CD14-positive monocyte (primary cell): ENCODE data around the gene TACC2. TPM values are rescaled to one million over a fixed set of nuclear protein-coding genes. Genes with fewer than 3 reads are reported as not detected.

Experiments
- DNase-seq, 3 donors: peaks; one replicate each; pipeline ENCODE4 v3.0.0-alpha.2; 2011 to 2022
- H2AFZ ChIP-seq: 2 replicates; pipeline ENCODE4 v1.6.0; 2012; ENCODE audit warnings: mild to moderate bottlenecking, low read depth, low read length, inconsistent platforms; ENCODE audit not compliant: insufficient read depth, poor library complexity, severe bottlenecking
- H3K27ac ChIP-seq, 2 donors: 1 replicate in 1 of 2; 2 replicates in 1 of 2; pipeline ENCODE4 v1.5.1; 2012 to 2013; ENCODE audit warnings: low read length in 2 of 2, control low read depth in 1 of 2, inconsistent platforms in 1 of 2, low read depth in 1 of 2, mild to moderate bottlenecking in 1 of 2
- H3K27me3 ChIP-seq, 2 donors: one replicate each; pipeline versions ENCODE4 v1.6.0 to v1.6.1; 2011 to 2013; ENCODE audit warnings: low read length in 2 of 2; ENCODE audit not compliant: control insufficient read depth in 2 of 2, insufficient read depth in 2 of 2
- H3K36me3 ChIP-seq, 2 donors: replicated peaks in 1 of 2; 1 replicate in 1 of 2; 2 replicates in 1 of 2; pipeline versions ENCODE4 v1.5.1 to v1.6.1; 2012 to 2013; ENCODE audit warnings: low read length in 2 of 2, control low read depth in 1 of 2, inconsistent platforms in 1 of 2, mild to moderate bottlenecking in 1 of 2; ENCODE audit not compliant: insufficient read depth in 2 of 2, control insufficient read depth in 1 of 2
- H3K4me1 ChIP-seq, 2 donors: 1 replicate in 1 of 2; 2 replicates in 1 of 2; pipeline versions ENCODE4 v1.5.1 to v1.6.1; 2012 to 2013; ENCODE audit warnings: low read length in 2 of 2, control low read depth in 1 of 2, inconsistent platforms in 1 of 2, mild to moderate bottlenecking in 1 of 2, moderate library complexity in 1 of 2; ENCODE audit not compliant: insufficient read depth in 2 of 2, control insufficient read depth in 1 of 2
- H3K4me2 ChIP-seq: replicated peaks from 2 replicates; pipeline ENCODE3; 2012; ENCODE audit warnings: low read length, moderate library complexity, mild to moderate bottlenecking; ENCODE audit not compliant: poor library complexity, severe bottlenecking; ENCODE audit errors: extremely low read depth
- H3K4me3 ChIP-seq, 3 experiments: fragments of 200-600 bp in 1 of 3; sonication (generic) in 1 of 3; replicated peaks in 1 of 3; 1 replicate in 2 of 3; 2 replicates in 1 of 3; pipeline ENCODE4 v1.5.1; 2011 to 2013; ENCODE audit warnings: low read length in 3 of 3, mild to moderate bottlenecking in 3 of 3, control low read depth in 2 of 3, low read depth in 2 of 3, inconsistent platforms in 1 of 3, moderate library complexity in 1 of 3
- H3K79me2 ChIP-seq: 2 replicates; pipeline ENCODE4 v1.6.0; 2012; ENCODE audit warnings: mild to moderate bottlenecking, control low read depth, inconsistent platforms, low read length, moderate library complexity; ENCODE audit not compliant: insufficient read depth
- H3K9ac ChIP-seq: 2 replicates; pipeline ENCODE4 v1.6.0; 2017; ENCODE audit warnings: low read length, mild to moderate bottlenecking; ENCODE audit not compliant: insufficient read depth, poor library complexity, severe bottlenecking
- H3K9me3 ChIP-seq, 2 donors: replicated peaks in 1 of 2; 1 replicate in 1 of 2; 2 replicates in 1 of 2; pipeline versions ENCODE4 v1.5.1 to v1.6.1; 2012 to 2013; ENCODE audit warnings: low read length in 2 of 2, control low read depth in 1 of 2; ENCODE audit not compliant: control insufficient read depth in 1 of 2, insufficient read depth in 1 of 2
- H4K20me1 ChIP-seq: 2 replicates; pipeline ENCODE4 v1.6.0; 2012; ENCODE audit warnings: mild to moderate bottlenecking, low read length, control low read depth, moderate library complexity; ENCODE audit not compliant: insufficient read depth
- H3K27ac Mint-ChIP-seq, 7 donors: one replicate each; pipeline ENCODE4 v1.8.0; 2020; ENCODE audit warnings: mild to moderate bottlenecking in 7 of 7, mixed read lengths in 7 of 7, moderate library complexity in 6 of 7, inconsistent platforms in 2 of 7
- H3K27me3 Mint-ChIP-seq, 3 donors: one replicate each; pipeline ENCODE4 v1.8.0; 2021 to 2022; ENCODE audit warnings: low read depth in 3 of 3, mild to moderate bottlenecking in 3 of 3, mixed read lengths in 3 of 3, moderate library complexity in 3 of 3, inconsistent platforms in 1 of 3
- H3K36me3 Mint-ChIP-seq, 2 donors: one replicate each; pipeline ENCODE4 v1.8.0; 2020; ENCODE audit warnings: mixed read lengths in 2 of 2, inconsistent platforms in 1 of 2, mild to moderate bottlenecking in 1 of 2
- H3K4me1 Mint-ChIP-seq: one replicate; pipeline ENCODE4 v1.8.0; 2020; ENCODE audit warnings: mild to moderate bottlenecking, mixed read lengths
- H3K4me3 Mint-ChIP-seq, 2 donors: one replicate each; pipeline ENCODE4 v1.8.0; 2020; ENCODE audit warnings: mild to moderate bottlenecking in 2 of 2, mixed read lengths in 2 of 2, moderate library complexity in 1 of 2
- H3K9me3 Mint-ChIP-seq, 7 donors: one replicate each; pipeline ENCODE4 v1.8.0; 2020 to 2022; ENCODE audit warnings: mixed read lengths in 7 of 7, mild to moderate bottlenecking in 6 of 7, moderate library complexity in 6 of 7, inconsistent platforms in 2 of 7
- CTCF ChIP-seq: fragments of 200-600 bp; IDR thresholded peaks from one replicate; pipeline ENCODE4 v1.8.0; 2022; ENCODE audit warnings: antibody characterized with exemption, mild to moderate bottlenecking
- WGBS: methylation state at CpG from one replicate; pipeline ENCODE4 v1.1.5; 2013; ENCODE audit warnings: missing lambda C conversion rate; ENCODE audit not compliant: insufficient coverage; 5-methylcytosine and 5-hydroxymethylcytosine counted together
- intact Hi-C, 2 donors: fragments of 100-400 bp; cut with micrococcal nuclease; formaldehyde crosslinking; loops; one replicate each; pipeline versions ENCODE4 v1.15.0 to v1.15.1; 2023
- polyA plus RNA-seq, 3 donors: library from polyadenylated mRNA; depleted of rRNA in 1 of 3; unstranded in 2 of 3; stranded (reverse) in 1 of 3; fragments of 300-500 nt in 2 of 3; fragments of >200 nt in 1 of 3; fragmentation: Illumina TruSeq in 2 of 3; gene quantifications; 1 replicate in 2 of 3; 2 replicates in 1 of 3; pipeline ENCODE4 v1.2.3, GENCODE V29; 2012 to 2021

The TACC2 gene
- polyA plus RNA-seq, 3 donors: 0.03 TPM; not detected in 2

GRCh38 chr10:122112021-122112616 is 123.2 kb downstream of the TACC2 start:
- Histone ChIP-seq H3K27ac (no peak overlapping the region), H3K36me3 (no peaks in the 10 kb centered on the region), H3K4me1 (no peaks in the 10 kb centered on the region), H3K9ac (no peak overlapping the region), H4K20me1 (no peaks in the 10 kb centered on the region), H3K4me2 (no peak overlapping the region), H3K9me3 (no peaks in the 10 kb centered on the region), H3K79me2 (no peaks in the 10 kb centered on the region), H3K4me3 (no peak overlapping the region), H3K27me3 (peaks cover 29 to 59% of the 10 kb centered on the region in 2 donors), H2AFZ (no peak overlapping the region)
- no peak for TF ChIP-seq CTCF
- Mint-ChIP-seq H3K36me3 (no peaks in the 10 kb centered on the region), H3K4me3 (peak overlapping the region in 1 of 2 donors; percentile 74), H3K27me3 (peaks cover 48 to 58% (median 53%) of the 10 kb centered on the region in 3 donors), H3K27ac (no peak overlapping the region), H3K4me1 (no peaks in the 10 kb centered on the region), H3K9me3 (peaks cover 0 to 14% (median 3%) of the 10 kb centered on the region in 7 donors)
- intact Hi-C loops: no loop called here
- no peak for DNase-seq
- 33% methylated on average over 10 of the region's 12 CpGs for WGBS

- Histone ChIP-seq H3K79me2 (no peaks in the 10 kb centered on the region), H3K36me3 (no peaks in the 10 kb centered on the region), H3K9me3 (no peaks in the 10 kb centered on the region), H3K4me3 (no peak overlapping the region), H3K27me3 (peaks cover 29 to 59% of the 10 kb centered on the region in 2 donors), H3K4me1 (no peaks in the 10 kb centered on the region), H3K9ac (no peak overlapping the region), H4K20me1 (no peaks in the 10 kb centered on the region), H2AFZ (no peak overlapping the region), H3K4me2 (peak overlapping the region; percentile 31), H3K27ac (no peak overlapping the region)
- no peak for TF ChIP-seq CTCF
- Mint-ChIP-seq H3K4me3 (peak overlapping the region in 1 of 2 donors; percentile 60), H3K27me3 (peaks cover 48 to 60% (median 53%) of the 10 kb centered on the region in 3 donors), H3K9me3 (peaks cover 0 to 14% (median 3%) of the 10 kb centered on the region in 7 donors), H3K36me3 (no peaks in the 10 kb centered on the region), H3K27ac (no peak overlapping the region), H3K4me1 (no peaks in the 10 kb centered on the region)
- intact Hi-C loops: no loop called here
- 2% methylated on average over 63 of the region's 63 CpGs for WGBS
- no peak for DNase-seq
Measured at GRCh38 chr10:122112625-122113160, 123.7 kb downstream of the TACC2 start.
